SK-N-SH (cell line): ENCODE data around the gene SH3GLB2. TPM values are rescaled to one million over a fixed set of nuclear protein-coding genes. Genes with fewer than 3 reads are reported as not detected.
A peak's percentile ranks its signal among the peaks of the same experiment; 100 is the strongest.

Experiments used
- CHD2 ChIP-seq: fragments of 150-350 bp; IDR thresholded peaks from 2 replicates; pipeline ENCODE4 v1.6.1; 2018; ENCODE audit warnings: low read length; ENCODE audit not compliant: partially characterized antibody
- EP300 ChIP-seq, 2 experiments: IDR thresholded peaks; 2 replicates each; pipeline versions ENCODE4 v1.4.0 to v1.6.1; 2012; ENCODE audit warnings: borderline replicate concordance in 1 of 2, low read depth in 1 of 2, low read length in 1 of 2
- EZH2phosphoT487 ChIP-seq: fragments of 200-600 bp; sonication (generic); IDR thresholded peaks from 2 replicates; pipeline ENCODE4 v1.6.1; 2017; ENCODE audit warnings: low read depth, mixed run types, mild to moderate bottlenecking, antibody characterized with exemption, moderate library complexity, borderline replicate concordance
- FOSL2 ChIP-seq: IDR thresholded peaks from 2 replicates; pipeline ENCODE4 v1.4.0; 2012; ENCODE audit warnings: low read depth, mild to moderate bottlenecking, moderate library complexity, borderline replicate concordance
- GABPA ChIP-seq: IDR thresholded peaks from 2 replicates; pipeline ENCODE4 v1.4.0; 2012; ENCODE audit warnings: low read depth, mild to moderate bottlenecking
- GATA2 ChIP-seq: sonication (generic); formaldehyde crosslinking; IDR thresholded peaks from 2 replicates; pipeline ENCODE4 v1.5.0; 2020; ENCODE audit warnings: mild to moderate bottlenecking, missing genetic modification reagents
- JUND ChIP-seq: IDR thresholded peaks from 2 replicates; pipeline ENCODE4 v1.4.0; 2012
- MAX ChIP-seq: IDR thresholded peaks from 2 replicates; pipeline ENCODE4 v1.4.0; 2012; ENCODE audit warnings: low read depth
- MEF2A ChIP-seq: IDR thresholded peaks from 2 replicates; pipeline ENCODE4 v1.4.0; 2012; ENCODE audit warnings: low read depth, borderline replicate concordance
- NFIC ChIP-seq: IDR thresholded peaks from 2 replicates; pipeline ENCODE4 v1.4.0; 2012; ENCODE audit warnings: borderline replicate concordance
- NRF1 ChIP-seq: IDR thresholded peaks from 2 replicates; pipeline ENCODE4 v1.6.1; 2012; ENCODE audit warnings: low read depth, mild to moderate bottlenecking, low read length
- PBX3 ChIP-seq: IDR thresholded peaks from 2 replicates; pipeline ENCODE4; 2012
- POLR2AphosphoS5 ChIP-seq: IDR thresholded peaks from 2 replicates; pipeline ENCODE4 v1.6.1; 2012; ENCODE audit warnings: low read depth, low read length
- RCOR1 ChIP-seq: fragments of 150-350 bp; IDR thresholded peaks from 2 replicates; pipeline ENCODE4 v1.6.1; 2017; ENCODE audit warnings: antibody characterized with exemption, low read length
- REST ChIP-seq: IDR thresholded peaks from 2 replicates; pipeline ENCODE4 v1.6.1; 2012; ENCODE audit warnings: mild to moderate bottlenecking, low read depth, low read length, moderate library complexity
- RFX5 ChIP-seq: IDR thresholded peaks from 2 replicates; pipeline ENCODE4 v1.6.1; 2012; ENCODE audit warnings: mild to moderate bottlenecking, improper control_type of control experiment, low read length
- RXRA ChIP-seq: IDR thresholded peaks from 2 replicates; pipeline ENCODE4 v1.4.0; 2012; ENCODE audit warnings: low read depth, mild to moderate bottlenecking, borderline replicate concordance
- SIN3A ChIP-seq: IDR thresholded peaks from 2 replicates; pipeline ENCODE4 v1.6.1; 2012; ENCODE audit warnings: low read depth, mild to moderate bottlenecking, low read length, moderate library complexity, borderline replicate concordance
- SMC3 ChIP-seq: IDR thresholded peaks from 2 replicates; pipeline ENCODE4 v1.6.1; 2012; ENCODE audit warnings: low read depth, low read length, improper control_type of control experiment
- TAF1 ChIP-seq: IDR thresholded peaks from 2 replicates; pipeline ENCODE4 v1.6.1; 2012; ENCODE audit warnings: low read depth, mild to moderate bottlenecking, low read length, moderate library complexity, borderline replicate concordance
- TCF12 ChIP-seq: IDR thresholded peaks from 2 replicates; pipeline ENCODE4 v1.4.0; 2012
- TEAD4 ChIP-seq: IDR thresholded peaks from 2 replicates; pipeline ENCODE4 v1.4.0; 2012; ENCODE audit warnings: mild to moderate bottlenecking, borderline replicate concordance; ENCODE audit not compliant: insufficient read depth
- YY1 ChIP-seq: IDR thresholded peaks from 2 replicates; pipeline ENCODE4 v1.4.0; 2012; ENCODE audit warnings: low read depth, mild to moderate bottlenecking
- polyA plus RNA-seq, 3 experiments: library from polyadenylated mRNA; depleted of rRNA; stranded (reverse); fragments of >200 nt; gene quantifications; 2 replicates each; pipeline ENCODE4 v1.2.3, GENCODE V29; 2012
- TF ChIP-seq, protein P1 (sequence below): fragments of 200-600 bp; sonication (generic); IDR thresholded peaks from 2 replicates; pipeline ENCODE4 v1.6.1; 2017; ENCODE audit warnings: antibody characterized with exemption, mild to moderate bottlenecking, moderate library complexity
- TF ChIP-seq, protein P2 (sequence below): IDR thresholded peaks from 2 replicates; pipeline ENCODE4 v1.4.0; 2012; ENCODE audit warnings: low read depth, borderline replicate concordance
- TF ChIP-seq, protein P3 (sequence below): fragments of 150-350 bp; IDR thresholded peaks from 2 replicates; pipeline ENCODE4 v1.6.1; 2016; ENCODE audit warnings: mild to moderate bottlenecking, low read depth, low read length

Gene SH3GLB2
- polyA plus RNA-seq, 1 of the 3 experiments (the other 2 are of a cell fraction): 94.4 TPM

GRCh38 chr9:129036241-129036922, 8.3 kb upstream of the SH3GLB2 start, which contains the start of gene MIGA2 (continued):
- no peak for TF ChIP-seq REST
- TF ChIP-seq POLR2AphosphoS5: peak; percentile 75
- TF ChIP-seq GATA2: no peak
- TF ChIP-seq JUND: no peak
- no peak for TF ChIP-seq RXRA
- TF ChIP-seq RFX5: peak; percentile 82
- TF ChIP-seq, protein P1, sequence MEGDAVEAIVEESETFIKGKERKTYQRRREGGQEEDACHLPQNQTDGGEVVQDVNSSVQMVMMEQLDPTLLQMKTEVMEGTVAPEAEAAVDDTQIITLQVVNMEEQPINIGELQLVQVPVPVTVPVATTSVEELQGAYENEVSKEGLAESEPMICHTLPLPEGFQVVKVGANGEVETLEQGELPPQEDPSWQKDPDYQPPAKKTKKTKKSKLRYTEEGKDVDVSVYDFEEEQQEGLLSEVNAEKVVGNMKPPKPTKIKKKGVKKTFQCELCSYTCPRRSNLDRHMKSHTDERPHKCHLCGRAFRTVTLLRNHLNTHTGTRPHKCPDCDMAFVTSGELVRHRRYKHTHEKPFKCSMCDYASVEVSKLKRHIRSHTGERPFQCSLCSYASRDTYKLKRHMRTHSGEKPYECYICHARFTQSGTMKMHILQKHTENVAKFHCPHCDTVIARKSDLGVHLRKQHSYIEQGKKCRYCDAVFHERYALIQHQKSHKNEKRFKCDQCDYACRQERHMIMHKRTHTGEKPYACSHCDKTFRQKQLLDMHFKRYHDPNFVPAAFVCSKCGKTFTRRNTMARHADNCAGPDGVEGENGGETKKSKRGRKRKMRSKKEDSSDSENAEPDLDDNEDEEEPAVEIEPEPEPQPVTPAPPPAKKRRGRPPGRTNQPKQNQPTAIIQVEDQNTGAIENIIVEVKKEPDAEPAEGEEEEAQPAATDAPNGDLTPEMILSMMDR: no peak
- no peak for TF ChIP-seq NFIC
- TF ChIP-seq, protein P2, sequence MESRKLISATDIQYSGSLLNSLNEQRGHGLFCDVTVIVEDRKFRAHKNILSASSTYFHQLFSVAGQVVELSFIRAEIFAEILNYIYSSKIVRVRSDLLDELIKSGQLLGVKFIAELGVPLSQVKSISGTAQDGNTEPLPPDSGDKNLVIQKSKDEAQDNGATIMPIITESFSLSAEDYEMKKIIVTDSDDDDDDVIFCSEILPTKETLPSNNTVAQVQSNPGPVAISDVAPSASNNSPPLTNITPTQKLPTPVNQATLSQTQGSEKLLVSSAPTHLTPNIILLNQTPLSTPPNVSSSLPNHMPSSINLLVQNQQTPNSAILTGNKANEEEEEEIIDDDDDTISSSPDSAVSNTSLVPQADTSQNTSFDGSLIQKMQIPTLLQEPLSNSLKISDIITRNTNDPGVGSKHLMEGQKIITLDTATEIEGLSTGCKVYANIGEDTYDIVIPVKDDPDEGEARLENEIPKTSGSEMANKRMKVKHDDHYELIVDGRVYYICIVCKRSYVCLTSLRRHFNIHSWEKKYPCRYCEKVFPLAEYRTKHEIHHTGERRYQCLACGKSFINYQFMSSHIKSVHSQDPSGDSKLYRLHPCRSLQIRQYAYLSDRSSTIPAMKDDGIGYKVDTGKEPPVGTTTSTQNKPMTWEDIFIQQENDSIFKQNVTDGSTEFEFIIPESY: no peak
- peak; percentile 84 for TF ChIP-seq TAF1
- no peak for TF ChIP-seq SMC3
- peak; percentile 22; the same call in 1 of the 2 replicates for TF ChIP-seq MAX
- no peak for TF ChIP-seq EP300 (IDR thresholded peaks at IDR 0.05; ENCODE audit: borderline replicate concordance in 1 of 2, low read depth in 1 of 2, low read length in 1 of 2)
- peak; percentile 99 for TF ChIP-seq PBX3
- TF ChIP-seq YY1: peak; percentile 71; the same call in 1 of the 2 replicates
- no peak for TF ChIP-seq EZH2phosphoT487
- TF ChIP-seq, protein P3, sequence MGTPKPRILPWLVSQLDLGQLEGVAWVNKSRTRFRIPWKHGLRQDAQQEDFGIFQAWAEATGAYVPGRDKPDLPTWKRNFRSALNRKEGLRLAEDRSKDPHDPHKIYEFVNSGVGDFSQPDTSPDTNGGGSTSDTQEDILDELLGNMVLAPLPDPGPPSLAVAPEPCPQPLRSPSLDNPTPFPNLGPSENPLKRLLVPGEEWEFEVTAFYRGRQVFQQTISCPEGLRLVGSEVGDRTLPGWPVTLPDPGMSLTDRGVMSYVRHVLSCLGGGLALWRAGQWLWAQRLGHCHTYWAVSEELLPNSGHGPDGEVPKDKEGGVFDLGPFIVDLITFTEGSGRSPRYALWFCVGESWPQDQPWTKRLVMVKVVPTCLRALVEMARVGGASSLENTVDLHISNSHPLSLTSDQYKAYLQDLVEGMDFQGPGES: no peak
- no peak for TF ChIP-seq TCF12
- peak; percentile 79 for TF ChIP-seq NRF1
- TF ChIP-seq GABPA: peak; percentile 57
- peak; percentile 89; the same call in 1 of the 2 replicates for TF ChIP-seq SIN3A
- TF ChIP-seq FOSL2: no peak
- peak; percentile 68 for TF ChIP-seq CHD2
- no peak for TF ChIP-seq TEAD4
- TF ChIP-seq RCOR1: no peak; the same call in 1 of the 2 replicates
- no peak for TF ChIP-seq MEF2A
